Hepatocyte (in vitro differentiated cells): ENCODE data around the gene SCGB1D1. TPM values are rescaled to one million over a fixed set of nuclear protein-coding genes. Genes with fewer than 3 reads are reported as not detected.
"Not testable (repeated sequence)": the region's sequence is repeated elsewhere in the genome, so short reads cannot be mapped to it uniquely, and the experiment has no call there.

Experiments used
- DNase-seq: peaks from one replicate; pipeline ENCODE4 v3.0.0-alpha.2; 2016; ENCODE audit warnings: low spot score
- H2AFZ ChIP-seq: fragments of 200-600 bp; sonication (generic); 2 replicates; pipeline ENCODE4 v1.6.0; 2016; ENCODE audit warnings: antibody characterized with exemption, mild to moderate bottlenecking
- H3K27ac ChIP-seq: fragments of 200-600 bp; sonication (generic); 2 replicates; pipeline ENCODE4 v1.5.1; 2016; ENCODE audit warnings: mild to moderate bottlenecking
- H3K27me3 ChIP-seq: fragments of 200-600 bp; sonication (generic); 2 replicates; pipeline ENCODE4 v1.6.1; 2016
- H3K36me3 ChIP-seq: fragments of 200-600 bp; sonication (generic); replicated peaks from 2 replicates; pipeline ENCODE4 v1.5.1; 2016; ENCODE audit warnings: low read depth; ENCODE audit not compliant: insufficient read depth
- H3K4me1 ChIP-seq: fragments of 200-600 bp; sonication (generic); 2 replicates; pipeline ENCODE4 v1.5.1; 2016; ENCODE audit warnings: mild to moderate bottlenecking, moderate library complexity; ENCODE audit not compliant: insufficient read depth
- H3K4me2 ChIP-seq: fragments of 200-600 bp; sonication (generic); 2 replicates; pipeline ENCODE4 v1.6.0; 2016
- H3K4me3 ChIP-seq: fragments of 200-600 bp; sonication (generic); 2 replicates; pipeline ENCODE4 v1.5.1; 2016; ENCODE audit warnings: mild to moderate bottlenecking
- H3K79me2 ChIP-seq: fragments of 200-600 bp; sonication (generic); 2 replicates; pipeline ENCODE4 v1.6.0; 2017; ENCODE audit warnings: mild to moderate bottlenecking
- H3K9me2 ChIP-seq: fragments of 200-600 bp; sonication (generic); replicated peaks from 2 replicates; pipeline ENCODE4 v1.6.0; 2017; ENCODE audit warnings: mild to moderate bottlenecking; ENCODE audit not compliant: insufficient read depth
- H3K9me3 ChIP-seq: fragments of 200-600 bp; sonication (generic); 2 replicates; pipeline ENCODE4 v1.5.1; 2016; ENCODE audit warnings: low read depth, mild to moderate bottlenecking
- H4K20me1 ChIP-seq: fragments of 200-600 bp; sonication (generic); 2 replicates; pipeline ENCODE4 v1.6.0; 2016; ENCODE audit warnings: mild to moderate bottlenecking; ENCODE audit not compliant: insufficient read depth, poor library complexity, severe bottlenecking
- EZH2 ChIP-seq: fragments of 200-600 bp; sonication (generic); IDR thresholded peaks from 2 replicates; pipeline ENCODE4 v1.6.1; 2016; ENCODE audit warnings: antibody characterized with exemption, mild to moderate bottlenecking, borderline replicate concordance
- EZH2phosphoT487 ChIP-seq: fragments of 200-600 bp; sonication (generic); IDR thresholded peaks from one replicate; pipeline ENCODE4 v1.6.1; 2018; ENCODE audit warnings: antibody characterized with exemption, mild to moderate bottlenecking, low read depth, moderate library complexity; ENCODE audit not compliant: unreplicated experiment, severe bottlenecking
- WGBS: methylation state at CpG from one replicate; pipeline ENCODE4 v1.1.6; 2016; ENCODE audit warnings: low lambda C conversion rate; ENCODE audit errors: missing lambda C conversion rate; 5-methylcytosine and 5-hydroxymethylcytosine counted together
- polyA plus RNA-seq: library from polyadenylated mRNA; unstranded; fragments of >200 nt; fragmentation: Nextera tagmentation; extraction: Ambion mirVana; gene quantifications from 2 replicates; pipeline ENCODE4 v1.2.1, GENCODE V29; 2016
- total RNA-seq: library from RNA; depleted of rRNA; stranded (reverse); fragments of >200 nt; gene quantifications from 2 replicates; pipeline ENCODE4 v1.2.3, GENCODE V29; 2014
- TF ChIP-seq, protein P1 (sequence below): fragments of 200-600 bp; sonication (generic); IDR thresholded peaks from 2 replicates; pipeline ENCODE4 v1.5.1; 2016; ENCODE audit warnings: antibody characterized with exemption, mild to moderate bottlenecking; ENCODE audit not compliant: poor library complexity

Gene SCGB1D1
- total and polyA plus RNA-seq, 2 experiments from 2014 or later = not detected

DNA sequence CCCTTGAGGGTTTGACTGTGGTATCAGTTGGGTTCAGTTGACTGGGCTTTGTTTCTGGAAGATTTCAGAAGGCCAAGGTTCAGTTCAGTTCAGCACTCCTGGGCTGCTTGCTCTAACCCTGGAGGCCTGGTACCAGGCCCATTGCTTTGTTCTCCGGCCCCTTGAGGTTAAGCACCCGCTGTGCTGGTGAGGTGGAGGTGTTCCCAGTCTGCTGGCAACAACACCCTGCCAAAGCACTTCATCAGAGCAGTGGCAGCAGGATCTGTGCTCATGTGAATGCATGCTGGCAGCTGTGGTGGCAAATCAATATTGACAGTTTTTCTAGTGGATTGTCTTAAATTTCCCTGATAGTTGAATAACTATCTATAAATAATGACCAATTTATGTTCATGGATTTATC, 3.8 kb upstream of the SCGB1D1 start:
- Histone ChIP-seq H3K4me3 (no peak overlapping the region), H3K4me2 (no peak overlapping the region), H3K9me3 (no peaks in the 10 kb centered on the region), H3K4me1 (no peaks in the 10 kb centered on the region), H3K9me2 (no peaks in the 10 kb centered on the region), H3K79me2 (no peaks in the 10 kb centered on the region), H4K20me1 (no peaks in the 10 kb centered on the region), H3K27ac (no peak overlapping the region), H3K36me3 (no peaks in the 10 kb centered on the region), H2AFZ (no peak overlapping the region), H3K27me3 (peaks cover 8% of the 10 kb centered on the region)
- TF ChIP-seq EZH2phosphoT487 (no peak), EZH2 (no peak)
- TF ChIP-seq, protein P1, sequence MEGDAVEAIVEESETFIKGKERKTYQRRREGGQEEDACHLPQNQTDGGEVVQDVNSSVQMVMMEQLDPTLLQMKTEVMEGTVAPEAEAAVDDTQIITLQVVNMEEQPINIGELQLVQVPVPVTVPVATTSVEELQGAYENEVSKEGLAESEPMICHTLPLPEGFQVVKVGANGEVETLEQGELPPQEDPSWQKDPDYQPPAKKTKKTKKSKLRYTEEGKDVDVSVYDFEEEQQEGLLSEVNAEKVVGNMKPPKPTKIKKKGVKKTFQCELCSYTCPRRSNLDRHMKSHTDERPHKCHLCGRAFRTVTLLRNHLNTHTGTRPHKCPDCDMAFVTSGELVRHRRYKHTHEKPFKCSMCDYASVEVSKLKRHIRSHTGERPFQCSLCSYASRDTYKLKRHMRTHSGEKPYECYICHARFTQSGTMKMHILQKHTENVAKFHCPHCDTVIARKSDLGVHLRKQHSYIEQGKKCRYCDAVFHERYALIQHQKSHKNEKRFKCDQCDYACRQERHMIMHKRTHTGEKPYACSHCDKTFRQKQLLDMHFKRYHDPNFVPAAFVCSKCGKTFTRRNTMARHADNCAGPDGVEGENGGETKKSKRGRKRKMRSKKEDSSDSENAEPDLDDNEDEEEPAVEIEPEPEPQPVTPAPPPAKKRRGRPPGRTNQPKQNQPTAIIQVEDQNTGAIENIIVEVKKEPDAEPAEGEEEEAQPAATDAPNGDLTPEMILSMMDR = no peak
- no peak for DNase-seq
- 79% methylated on average over 2 of the region's 2 CpGs for WGBS

- no peaks in the 10 kb centered on the region for H3K9me3 ChIP-seq
- peaks cover 8% of the 10 kb centered on the region for H3K27me3 ChIP-seq
- DNase-seq = peak; percentile 35
- H3K9me2 ChIP-seq = no peaks in the 10 kb centered on the region
- H3K4me1 ChIP-seq = no peaks in the 10 kb centered on the region
- no peak overlapping the region for H3K27ac ChIP-seq
- no peak overlapping the region for H3K4me2 ChIP-seq
- TF ChIP-seq EZH2 = no peak
- TF ChIP-seq EZH2phosphoT487 = no peak
- TF ChIP-seq, protein P1 = no peak
- WGBS = 83% methylated on average over 4 of the region's 4 CpGs
- no peak overlapping the region for H2AFZ ChIP-seq
- H3K36me3 ChIP-seq = no peaks in the 10 kb centered on the region
- no peak overlapping the region for H3K4me3 ChIP-seq
- no peaks in the 10 kb centered on the region for H4K20me1 ChIP-seq
- no peaks in the 10 kb centered on the region for H3K79me2 ChIP-seq
Measured at GRCh38 chr11:62193952-62194351, 3.9 kb downstream of the SCGB1D1 start.

GRCh38 chr11:62195010-62195409, 5.0 kb downstream of the SCGB1D1 start:
- H4K20me1 ChIP-seq, H3K4me2 ChIP-seq, DNase-seq, H3K27me3 ChIP-seq, H3K4me3 ChIP-seq, H3K9me2 ChIP-seq, H3K4me1 ChIP-seq, H3K9me3 ChIP-seq, H3K27ac ChIP-seq, H2AFZ ChIP-seq, H3K79me2 ChIP-seq, H3K36me3 ChIP-seq: not testable (repeated sequence)
- 19% methylated on average over 5 of the region's 9 CpGs for WGBS

- no peaks in the 10 kb centered on the region for H3K9me2 ChIP-seq
- no peak overlapping the region for H3K4me3 ChIP-seq
- H3K9me3 ChIP-seq = no peaks in the 10 kb centered on the region
- H3K79me2 ChIP-seq = no peaks in the 10 kb centered on the region
- DNase-seq = no peak
- no peak overlapping the region for H2AFZ ChIP-seq
- no peak overlapping the region for H3K4me2 ChIP-seq
- WGBS = 77% methylated on average over 7 of the region's 7 CpGs
- peaks cover 5% of the 10 kb centered on the region for H3K27me3 ChIP-seq
- TF ChIP-seq, protein P1 = no peak
- no peak for TF ChIP-seq EZH2phosphoT487
- H4K20me1 ChIP-seq = no peaks in the 10 kb centered on the region
- no peaks in the 10 kb centered on the region for H3K4me1 ChIP-seq
- no peak overlapping the region for H3K27ac ChIP-seq
- H3K36me3 ChIP-seq = no peaks in the 10 kb centered on the region
Measured at GRCh38 chr11:62195945-62196344, 5.9 kb downstream of the SCGB1D1 start.

DNA sequence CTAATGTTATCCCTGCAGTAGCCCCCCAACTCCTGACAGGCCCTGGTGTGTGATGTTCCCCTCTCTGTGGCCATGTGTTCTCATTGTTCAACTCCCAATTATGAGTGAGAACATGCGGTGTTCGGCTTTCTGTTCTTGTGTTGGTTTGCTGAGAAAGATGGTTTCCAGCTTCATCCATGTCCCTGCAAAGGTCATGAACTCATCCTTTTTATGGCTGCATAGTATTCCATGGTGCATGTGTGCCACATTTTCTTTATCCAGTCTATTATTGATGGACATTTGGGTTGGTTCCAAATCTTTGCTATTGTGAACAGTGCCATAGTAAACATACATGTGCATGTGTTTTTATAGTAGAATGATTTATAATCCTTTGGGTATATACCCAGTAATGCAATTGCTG, 7.4 kb downstream of the SCGB1D1 start:
- H3K4me3 ChIP-seq, H3K36me3 ChIP-seq, H3K27me3 ChIP-seq, DNase-seq, H3K27ac ChIP-seq, H4K20me1 ChIP-seq, H3K9me2 ChIP-seq, H3K79me2 ChIP-seq, H3K4me1 ChIP-seq, H2AFZ ChIP-seq, H3K9me3 ChIP-seq, H3K4me2 ChIP-seq: not testable (repeated sequence)
- WGBS = 89% methylated on average over 2 of the region's 2 CpGs
